Stromal cell of bone marrow (primary cell): ENCODE results near the gene TRPM2.
A peak's percentile ranks its signal among the peaks of the same experiment; 100 is the strongest.

Experiments
- DNase-seq: peaks from one replicate; pipeline ENCODE4 v3.0.0-alpha.2; 2012; ENCODE audit warnings: low read depth

The TRPM2 gene

DNA sequence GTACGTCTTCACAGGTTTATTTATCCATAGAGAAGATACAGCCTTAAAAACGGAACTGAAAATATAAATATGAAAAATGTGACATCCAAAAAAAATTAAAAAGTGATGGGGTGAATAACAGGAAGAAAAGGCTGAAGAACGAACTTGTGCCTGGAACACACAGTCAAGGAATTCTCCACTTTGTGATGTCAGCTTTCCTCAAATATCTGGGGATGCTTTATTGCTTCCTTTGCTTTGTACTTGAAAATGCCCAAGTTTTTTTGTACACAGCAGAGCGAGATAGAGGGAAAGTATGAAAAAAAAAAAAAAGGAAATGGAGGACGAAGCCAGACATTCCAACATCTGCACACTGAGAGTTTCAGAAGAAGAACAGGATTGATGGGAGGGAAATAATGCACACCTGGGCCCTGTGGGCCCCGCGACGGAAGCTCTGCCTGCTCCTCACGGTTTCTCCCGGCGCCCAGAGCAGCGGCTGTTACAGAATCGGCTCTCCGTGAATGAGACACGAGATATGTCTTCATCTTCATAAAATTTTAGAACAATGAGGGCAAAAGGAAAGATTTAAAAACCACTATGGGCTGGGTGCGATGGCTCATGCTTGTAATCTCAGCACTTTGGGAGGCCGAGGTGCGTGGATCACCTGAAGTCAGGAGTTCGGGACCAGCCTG lies 91.9 kb downstream of the TRPM2 start:
- DNase-seq, result no peak

DNA sequence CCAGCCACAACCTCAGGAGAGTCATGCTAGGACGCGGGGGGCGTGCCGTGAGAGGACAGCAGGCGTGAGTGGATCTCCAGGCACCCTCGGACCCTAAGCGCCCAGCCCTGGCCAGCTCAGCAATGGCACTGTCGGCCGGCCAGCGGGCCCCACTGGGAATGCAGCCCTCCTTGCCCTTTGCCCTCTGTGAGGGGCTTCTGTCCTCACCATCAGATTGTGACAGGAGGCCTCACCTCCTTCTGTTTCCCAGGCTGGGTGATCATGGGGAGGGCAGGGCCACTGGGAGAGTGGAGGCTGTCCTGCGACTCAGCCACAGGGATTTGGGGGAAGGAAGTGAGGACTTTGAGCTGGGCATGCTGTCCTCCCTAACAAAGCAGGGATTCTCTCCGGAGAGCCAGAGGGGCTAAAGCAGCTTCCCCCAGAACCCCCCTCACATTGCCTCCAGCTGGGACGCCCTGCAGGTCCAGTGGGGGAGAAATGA lies 95.3 kb downstream of the TRPM2 start:
- DNase-seq, result no peak

DNA sequence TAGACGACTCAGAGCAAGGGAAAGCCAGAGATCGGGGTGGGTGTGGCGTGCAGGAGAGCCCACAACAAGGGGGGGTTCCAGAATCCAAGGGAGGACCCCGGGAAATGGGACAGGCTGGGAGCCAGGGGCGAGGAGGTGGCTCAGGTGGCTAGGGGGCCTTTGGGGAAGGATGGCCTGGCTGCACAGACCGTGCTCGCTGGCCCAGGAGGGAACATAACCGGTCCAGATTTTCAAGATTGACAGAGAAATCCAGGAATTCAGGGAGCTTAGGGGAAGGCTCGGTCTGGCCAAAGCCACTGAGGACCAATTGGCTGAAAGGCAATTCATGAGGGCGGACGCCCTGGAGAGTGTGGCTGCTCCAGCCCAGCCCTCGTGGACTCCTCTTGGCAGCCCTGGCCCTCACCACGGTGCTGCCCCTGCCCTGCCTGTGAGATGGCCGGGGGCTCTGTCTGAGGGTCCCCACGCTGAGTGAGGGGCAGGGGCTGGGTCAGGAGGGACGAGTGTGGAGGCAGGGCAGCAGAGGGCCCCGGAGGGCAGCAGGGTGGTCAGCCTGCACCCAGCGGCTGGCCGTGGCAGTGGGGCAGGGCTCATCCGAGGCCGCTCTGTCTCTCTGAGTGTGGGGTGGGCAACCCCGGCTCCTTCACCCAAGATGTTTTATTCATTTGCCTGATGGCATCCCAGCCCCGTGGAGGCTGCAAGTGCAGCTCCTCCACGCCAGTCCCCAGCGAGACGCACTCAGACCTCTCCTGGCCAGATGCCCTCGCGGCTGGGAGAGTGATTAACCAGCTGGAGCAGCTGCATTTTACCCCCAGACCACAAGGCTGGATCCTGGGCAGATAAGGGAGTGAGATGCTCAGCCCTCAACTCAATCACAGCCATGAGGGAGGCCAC lies 96.3 kb downstream of the TRPM2 start:
- DNase-seq, result no peak

DNA sequence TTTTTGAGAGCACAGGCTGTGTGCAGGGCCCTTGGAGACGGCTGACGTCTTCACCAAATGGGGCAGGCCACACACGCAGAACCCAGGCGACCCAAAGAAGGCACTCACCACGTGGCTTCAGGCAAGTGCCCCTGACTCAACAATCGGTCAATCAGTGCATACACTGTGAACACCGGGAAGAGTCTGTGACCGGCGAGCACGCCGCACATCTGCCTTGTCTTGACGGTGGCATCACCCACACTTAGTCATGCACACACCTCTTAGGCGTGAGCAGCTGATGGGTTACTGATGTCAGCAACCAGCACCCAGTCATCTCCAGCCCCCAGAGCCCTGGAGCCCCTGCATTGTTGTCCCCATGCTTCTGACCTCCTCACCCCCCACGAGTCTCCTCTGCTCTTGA lies 97.0 kb downstream of the TRPM2 start:
- DNase-seq, result no peak

DNA sequence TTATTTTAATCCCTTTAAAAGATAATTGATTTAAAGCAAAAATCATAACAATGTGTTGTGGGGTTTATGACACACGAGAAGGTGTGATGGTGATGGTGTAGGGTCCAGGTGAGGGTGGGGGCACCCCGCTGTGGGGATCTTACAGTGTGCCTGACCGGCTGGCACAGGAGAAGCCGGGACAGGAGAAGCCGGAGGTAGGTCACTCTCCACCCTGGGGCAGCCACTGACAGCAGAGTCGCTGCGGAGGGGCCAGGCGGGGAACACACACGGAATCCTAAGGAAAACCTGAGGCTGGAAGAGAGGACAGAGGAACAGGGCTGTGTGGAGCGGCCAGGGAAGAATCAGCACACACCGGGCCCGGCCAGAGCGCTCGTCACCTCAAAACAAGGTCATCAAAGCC lies 97.6 kb downstream of the TRPM2 start:
- DNase-seq, result no peak

DNA sequence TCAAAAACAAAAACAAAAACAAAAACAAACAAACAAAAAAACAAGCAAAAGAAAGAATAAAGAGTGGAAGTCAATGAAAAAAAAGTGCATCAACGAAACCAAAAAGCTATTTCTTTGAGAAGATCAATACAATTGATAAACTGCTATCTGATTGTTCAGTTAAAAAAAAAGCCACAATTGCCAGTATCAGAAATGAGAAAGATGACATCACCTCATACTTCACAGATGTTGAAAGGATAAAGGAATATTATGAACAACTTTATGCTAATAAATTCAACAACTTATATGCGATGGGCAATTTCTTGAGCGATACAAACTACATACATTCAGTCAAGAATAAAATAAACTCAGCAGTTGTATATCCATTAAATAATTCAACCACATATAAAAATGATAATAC lies 99.7 kb downstream of the TRPM2 start:
- DNase-seq, result no peak

DNA sequence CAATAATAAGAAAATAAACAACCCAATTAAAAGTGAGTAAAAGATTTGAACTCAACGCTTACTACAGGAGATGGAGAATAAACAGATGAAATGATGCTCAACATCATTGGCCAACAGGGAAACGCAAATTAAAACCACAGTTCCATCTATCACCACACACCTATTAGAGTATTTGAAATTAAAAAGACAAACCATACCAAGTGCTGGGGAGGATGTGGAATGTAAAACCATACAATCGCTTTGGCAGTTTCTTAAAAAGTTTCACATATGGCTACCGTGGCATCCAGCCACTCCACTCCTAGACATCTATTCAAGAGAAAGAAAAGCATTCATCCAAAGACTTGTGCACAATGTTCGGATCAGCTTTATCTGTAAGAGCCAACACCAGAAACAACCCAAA lies 100.6 kb downstream of the TRPM2 start:
- DNase-seq, result no peak

DNA sequence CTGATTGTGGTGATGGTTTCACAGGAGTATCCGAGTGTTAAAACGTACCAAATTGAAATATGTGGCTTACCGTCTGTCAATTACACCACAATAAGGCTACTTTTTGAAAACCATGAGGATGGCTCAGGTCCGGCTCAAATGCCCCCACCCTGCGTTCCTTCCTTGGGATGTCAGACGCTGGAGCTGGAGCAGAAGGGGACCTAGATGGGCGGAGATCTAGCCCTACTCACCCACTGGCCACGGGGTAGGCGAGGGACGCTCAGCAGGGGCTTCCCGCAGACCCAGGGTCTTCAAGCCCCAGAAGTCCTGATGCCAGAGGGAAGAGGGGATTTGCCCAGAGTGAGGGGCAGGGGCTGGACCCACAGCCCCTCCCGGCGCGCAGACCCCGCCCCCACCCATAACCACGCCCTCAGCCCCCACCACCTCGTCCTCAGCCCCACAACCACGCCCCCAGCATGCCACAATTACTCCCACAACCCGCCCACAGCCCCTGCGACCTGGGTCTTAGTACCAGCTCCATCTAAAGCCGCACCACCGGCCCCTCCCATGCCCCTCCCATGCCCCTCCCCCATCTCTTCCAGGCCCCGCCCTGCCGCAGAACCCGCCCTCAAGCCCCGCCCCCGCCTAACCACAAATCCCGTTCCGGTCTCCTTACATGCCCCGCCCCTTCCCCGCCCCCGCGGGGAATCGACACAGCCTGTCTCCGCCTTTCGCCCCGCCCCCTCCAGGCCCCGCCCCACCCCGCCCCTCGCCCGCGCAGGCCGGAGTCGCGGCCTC lies 101.5 kb downstream of the TRPM2 start, which contains the start of gene LRRC3:
TSS of gene LRRC3 (plus strand) at position 764 of the 777 bp plus-strand sequence. CDS start 1,135 bp downstream, outside the sequence.
- peak; percentile 30 for DNase-seq

DNA sequence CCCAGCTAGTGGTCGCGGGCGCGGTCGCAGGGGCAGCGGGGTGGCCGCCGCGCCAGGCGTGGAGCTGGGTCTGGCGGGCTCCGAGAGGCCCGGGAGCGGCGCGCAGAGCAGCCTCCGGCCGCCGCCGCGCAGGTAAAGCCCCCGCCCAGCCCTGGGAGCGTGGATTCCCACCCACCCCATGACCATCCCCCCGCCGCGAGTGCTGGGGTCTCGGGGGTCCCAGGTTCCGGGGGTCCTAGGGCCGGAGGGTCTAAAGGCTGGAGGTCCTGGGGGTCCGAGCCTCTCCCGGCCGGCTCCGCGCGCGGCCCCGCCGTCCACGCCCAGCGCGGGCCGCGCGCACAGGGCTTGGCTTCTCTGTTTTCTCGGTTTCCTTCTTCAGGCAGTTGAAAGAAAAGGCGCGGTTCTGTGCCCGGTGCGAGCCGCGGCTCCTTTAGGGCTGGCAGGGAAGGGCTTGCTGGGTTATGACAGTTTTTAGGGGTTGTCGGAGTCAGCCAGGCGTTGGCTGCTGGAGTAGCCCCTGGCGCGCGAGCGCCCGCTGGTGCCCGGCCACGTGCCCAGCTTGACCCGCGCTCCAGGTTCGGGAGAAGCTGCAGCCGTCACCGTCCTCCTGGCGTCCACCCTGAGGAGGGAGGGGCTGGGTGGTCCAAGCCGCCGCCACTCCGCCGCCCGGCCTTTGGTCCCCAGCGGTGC lies 102.2 kb downstream of the TRPM2 start:
- peak; percentile 2 for DNase-seq

DNA sequence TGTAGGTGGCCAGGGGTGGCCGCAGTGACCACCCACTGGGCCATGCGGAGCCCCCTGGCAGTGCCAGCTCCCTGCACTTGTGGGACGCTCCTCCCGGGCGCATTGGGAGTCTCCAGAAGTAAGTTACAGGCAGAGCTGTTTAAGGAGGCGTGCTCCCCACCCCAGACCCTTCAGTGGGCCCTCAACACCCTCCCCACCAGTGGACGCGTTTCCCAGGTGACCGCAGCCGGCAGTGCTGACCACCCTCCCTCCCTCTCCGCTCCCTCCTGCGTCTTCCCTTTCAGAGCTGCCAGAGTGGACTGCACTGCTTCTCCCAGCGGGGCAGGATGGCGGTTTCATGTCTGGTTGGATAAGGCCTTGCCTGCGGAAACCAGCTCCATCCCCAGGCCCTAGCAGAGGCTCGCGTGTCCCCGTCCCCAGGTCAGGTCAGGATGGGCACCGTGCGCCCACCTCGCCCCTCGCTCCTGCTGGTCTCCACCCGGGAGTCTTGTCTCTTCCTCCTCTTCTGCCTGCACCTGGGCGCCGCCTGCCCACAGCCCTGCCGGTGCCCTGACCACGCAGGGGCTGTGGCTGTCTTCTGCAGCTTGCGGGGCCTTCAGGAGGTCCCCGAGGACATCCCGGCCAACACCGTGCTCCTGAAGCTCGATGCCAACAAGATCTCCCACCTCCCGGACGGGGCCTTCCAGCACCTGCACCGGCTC lies 102.9 kb downstream of the TRPM2 start:
- DNase-seq, result no peak

DNA sequence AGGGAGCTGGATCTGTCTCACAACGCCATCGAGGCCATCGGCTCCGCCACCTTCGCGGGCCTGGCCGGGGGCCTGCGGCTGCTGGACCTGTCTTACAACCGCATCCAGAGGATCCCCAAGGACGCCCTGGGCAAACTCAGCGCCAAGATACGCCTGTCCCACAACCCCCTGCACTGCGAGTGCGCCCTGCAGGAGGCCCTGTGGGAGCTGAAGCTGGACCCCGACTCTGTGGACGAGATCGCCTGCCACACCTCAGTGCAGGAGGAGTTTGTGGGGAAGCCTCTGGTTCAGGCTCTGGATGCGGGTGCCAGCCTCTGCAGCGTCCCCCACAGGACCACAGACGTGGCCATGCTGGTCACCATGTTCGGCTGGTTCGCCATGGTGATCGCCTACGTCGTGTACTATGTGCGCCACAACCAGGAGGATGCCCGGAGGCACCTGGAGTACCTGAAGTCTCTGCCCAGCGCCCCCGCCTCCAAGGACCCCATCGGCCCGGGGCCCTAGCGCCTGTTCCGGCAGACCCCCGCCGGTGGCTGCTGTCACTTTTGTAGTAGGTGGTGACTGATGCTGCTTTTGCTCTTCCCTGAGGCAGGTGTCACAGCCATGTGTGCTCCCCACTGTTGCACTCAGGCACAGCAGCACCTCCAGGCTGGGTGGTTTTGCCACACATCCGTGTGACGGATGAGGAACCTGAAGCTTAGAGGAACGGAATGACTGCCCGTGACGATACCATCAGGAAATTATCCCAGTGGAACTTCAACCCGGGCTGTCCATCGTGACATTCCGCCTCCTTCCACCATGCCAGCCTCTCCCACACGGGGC lies 103.7 kb downstream of the TRPM2 start:
- DNase-seq, result no peak

DNA sequence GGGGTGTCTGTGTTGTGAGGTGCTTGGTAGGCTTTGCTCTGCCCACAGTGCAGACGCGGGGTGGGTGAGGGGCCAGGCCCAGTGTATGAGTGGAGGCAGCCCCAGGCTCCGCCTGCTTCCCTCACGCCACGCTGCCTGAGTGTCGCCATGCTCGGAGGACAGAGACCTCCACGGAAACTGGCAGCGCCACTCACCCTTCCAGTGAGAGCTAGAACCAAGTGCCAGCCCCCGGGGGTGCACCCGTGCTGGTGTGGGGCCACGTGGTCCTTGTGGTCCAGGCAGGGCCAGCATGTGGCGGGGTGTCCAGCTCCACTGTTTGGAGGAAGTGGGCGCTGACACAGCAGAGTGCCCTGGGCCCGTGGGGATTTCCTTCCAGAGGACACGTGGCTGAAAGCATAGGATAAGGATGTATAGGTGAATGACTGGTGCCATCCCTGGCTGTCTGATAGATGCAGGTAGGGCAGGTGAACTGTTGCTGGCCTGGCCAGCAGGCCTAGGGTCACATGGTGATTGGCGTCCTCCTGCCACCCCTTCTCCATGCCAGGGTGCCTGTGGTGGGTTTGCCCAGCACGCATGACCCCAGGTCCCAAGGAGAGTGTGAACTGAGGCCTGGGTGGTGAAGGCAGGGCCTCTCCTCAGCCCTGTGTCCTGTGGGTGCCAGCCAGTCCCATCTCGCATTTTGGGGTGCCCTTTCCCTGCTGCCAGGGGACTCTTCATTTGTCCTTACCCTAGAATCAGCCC lies 105.7 kb downstream of the TRPM2 start:
- no peak for DNase-seq

DNA sequence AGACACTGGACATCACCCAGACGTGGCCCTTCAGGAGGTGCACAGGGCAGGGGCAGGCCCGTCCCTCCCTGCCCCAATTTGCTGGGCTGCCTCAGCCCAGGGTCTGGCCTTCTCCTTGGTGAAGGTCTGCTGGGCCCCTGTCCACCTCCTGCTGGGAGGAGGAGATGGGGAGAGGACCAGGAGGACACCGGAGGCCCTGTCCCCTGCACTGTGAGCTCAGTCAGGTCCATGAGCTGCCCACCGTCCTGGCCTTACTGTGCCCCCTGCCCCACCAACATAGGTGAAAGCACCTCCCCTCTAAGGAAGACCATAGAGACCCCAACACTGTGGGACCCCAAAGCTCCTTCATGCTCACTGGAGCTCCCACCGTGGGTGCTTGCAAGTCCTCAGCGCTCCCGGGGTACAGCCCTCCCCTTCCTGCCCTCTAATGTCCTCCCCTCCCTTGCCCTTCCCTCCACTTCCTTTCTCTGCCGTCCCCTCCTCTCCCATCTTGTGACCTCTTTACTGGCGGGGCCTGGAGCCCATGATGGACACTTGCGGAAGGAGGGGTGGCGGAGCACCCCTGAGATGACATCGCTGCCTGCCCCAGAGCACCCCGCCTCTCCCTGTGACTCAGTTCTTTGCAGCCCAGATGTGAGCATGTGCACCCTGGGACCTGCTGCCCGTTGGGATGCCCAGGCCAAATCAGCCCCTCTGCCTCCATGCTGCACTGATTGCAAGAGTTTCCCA lies 106.5 kb downstream of the TRPM2 start:
- no peak for DNase-seq

DNA sequence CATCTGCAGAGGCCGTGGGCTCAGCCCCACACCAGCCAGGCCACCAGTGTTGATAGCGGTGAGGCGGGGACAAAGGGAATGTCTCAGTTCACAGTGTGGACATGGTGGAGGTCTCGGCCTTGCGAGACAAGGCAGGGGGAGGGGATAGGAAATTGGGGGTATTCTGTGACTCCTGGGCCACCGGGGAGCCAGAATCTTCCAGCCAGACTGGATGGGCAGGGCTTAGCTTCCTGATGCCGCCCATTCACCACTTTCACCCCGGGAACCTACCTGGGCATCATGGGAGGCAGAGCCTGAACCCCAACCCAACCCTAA lies 107.0 kb downstream of the TRPM2 start:
- DNase-seq, result no peak

DNA sequence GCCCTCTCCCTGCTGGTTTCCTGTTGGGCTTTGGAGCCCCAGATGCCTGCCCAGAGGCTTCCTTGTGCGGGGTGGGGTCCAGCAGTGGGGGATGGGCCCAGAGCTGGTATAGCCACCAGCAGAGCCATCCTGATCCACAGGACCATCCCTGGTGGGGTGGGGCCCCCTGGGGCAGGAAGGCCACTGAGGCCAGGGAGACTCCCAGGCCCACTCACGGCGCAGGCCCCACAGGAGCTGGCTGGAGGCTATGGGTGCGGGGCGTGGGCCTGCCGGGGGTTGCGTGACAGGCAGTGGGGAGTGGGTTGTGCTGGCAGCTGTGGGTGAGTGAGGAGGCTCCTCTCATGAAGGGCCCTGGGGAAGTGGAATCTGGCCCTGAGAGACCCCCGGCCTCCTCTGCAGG lies 107.6 kb downstream of the TRPM2 start:
- no peak for DNase-seq

DNA sequence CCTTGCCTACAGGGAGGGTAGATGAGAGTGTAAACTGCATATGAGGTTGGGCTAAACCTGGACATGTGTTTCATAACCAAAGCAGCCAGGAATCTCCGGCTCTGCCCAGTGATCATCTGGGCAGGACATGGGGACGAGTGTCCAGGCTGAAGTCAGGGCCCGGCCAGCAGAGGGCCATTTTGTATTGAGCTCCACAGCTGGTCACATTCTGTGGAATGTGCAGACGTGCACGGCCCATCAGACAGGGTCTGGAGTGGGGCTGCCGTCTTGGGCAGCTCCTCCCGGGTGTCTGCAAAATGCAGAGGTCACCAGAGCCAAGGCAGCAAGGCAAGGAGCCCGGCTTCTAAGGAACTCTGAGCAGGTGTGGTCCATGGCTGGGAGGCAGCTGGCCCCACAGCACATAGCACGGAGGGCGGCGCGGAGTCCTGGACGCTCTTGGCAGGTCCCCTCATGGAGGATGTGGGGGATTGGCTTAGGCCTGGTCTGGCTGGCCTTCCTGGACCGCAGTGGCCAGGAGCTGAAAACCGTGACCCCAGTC lies 108.1 kb downstream of the TRPM2 start:
- DNase-seq, result no peak

DNA sequence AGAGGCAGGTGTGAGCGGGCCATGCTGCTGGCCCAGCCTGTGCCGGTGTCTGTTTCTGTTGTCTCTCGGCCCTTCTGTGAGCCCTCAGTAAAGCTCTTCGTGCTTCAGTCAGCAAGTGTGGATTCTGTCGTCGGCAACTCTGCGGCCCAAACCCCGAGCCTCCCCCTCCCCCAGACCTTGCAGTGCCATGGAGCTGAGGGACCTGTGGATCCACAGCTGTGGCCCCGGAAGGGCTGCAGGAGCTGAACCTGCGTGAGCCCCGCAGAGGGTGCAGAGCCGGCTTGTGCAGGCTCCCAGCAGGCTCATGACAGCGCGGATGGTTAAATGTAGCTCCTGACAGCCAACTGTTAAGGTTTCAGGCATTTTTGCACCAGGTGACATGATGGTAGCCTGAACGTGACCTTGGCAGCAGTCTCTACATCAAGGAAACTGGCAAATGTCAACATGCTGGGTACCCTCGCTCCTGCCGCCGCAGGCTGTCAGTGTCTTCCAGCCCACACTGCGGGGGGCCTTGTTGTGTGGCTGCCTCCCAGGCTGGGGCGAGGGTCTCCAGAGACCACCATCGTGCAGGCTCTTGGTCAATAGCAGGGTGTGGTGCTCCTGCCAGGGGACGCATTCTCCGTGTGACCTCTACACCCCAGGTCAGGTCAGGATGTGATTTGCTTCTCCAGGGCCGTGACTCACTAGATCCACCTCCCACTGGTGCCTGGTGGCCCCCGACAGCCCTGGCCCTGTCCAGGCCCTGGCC lies 108.8 kb downstream of the TRPM2 start:
- no peak for DNase-seq

DNA sequence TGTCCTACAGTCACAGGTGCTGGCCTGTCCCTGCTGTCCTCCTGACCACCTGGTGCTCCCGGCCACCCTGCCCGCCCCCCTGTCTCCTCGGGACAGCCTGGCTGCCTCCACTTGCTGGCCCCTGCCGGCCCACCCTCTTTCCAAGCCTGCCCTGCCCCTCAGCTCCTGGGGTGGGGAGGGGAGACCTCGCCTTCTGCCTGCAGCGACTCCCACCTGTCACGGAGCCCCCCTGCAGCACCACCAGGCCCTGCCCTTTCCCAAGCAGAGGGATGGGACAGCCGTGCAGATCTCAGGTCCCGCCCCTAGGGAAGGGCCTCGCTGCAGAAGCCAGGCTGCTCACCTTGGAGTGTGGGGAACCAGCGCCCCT lies 109.4 kb downstream of the TRPM2 start:
- DNase-seq, result no peak
